GM12874 (cell line): ENCODE data around the gene GADD45GIP1.
A peak's percentile ranks its signal among the peaks of the same experiment; 100 is the strongest.

ENCODE experiments used
- TF ChIP-seq, protein P1 (sequence below): IDR thresholded peaks from 2 replicates; pipeline ENCODE4 v1.5.1; 2011; ENCODE audit warnings: low read depth, mild to moderate bottlenecking, control low read depth, low read length, moderate library complexity; ENCODE audit not compliant: insufficient read depth

GADD45GIP1 gene

DNA sequence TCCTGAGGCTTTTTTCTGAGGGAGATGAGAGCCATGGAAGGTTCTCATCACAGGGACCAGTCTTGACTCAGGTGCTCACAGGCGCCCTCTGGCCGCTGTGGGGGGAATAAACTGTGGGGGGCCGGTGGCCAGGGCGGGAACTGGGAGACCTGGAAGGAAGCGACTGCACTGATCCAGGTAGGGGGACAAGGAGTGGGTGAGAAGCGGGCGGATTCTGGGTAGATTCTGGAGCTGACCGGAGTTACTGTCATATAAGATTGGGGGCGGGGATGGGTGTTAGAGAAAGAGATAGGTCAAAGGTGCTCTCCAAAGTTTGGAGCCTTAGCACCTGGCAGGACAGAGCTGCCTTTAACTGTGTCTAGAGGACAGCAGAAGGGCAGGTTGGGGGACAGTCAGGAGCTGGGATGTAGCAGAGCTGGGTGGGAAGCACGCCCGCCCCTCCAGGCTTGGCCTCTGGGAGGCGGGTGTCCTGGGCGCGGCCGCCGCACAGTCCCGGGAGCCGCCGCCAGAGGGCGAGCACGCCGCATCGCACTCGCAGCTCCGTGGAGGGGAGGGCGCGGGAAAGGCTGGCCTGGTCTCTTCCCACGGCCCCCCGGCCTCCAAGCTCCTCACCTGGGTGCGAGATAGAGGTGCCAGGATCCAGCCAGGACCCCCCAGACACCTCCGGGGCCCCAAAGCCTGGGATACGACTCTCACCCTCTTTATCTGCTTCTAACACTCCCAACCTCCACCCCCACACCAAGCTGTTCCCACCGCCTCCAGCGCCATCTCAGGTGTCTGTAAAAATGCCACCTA, 8.2 kb upstream of the GADD45GIP1 start:
- TF ChIP-seq, protein P1, sequence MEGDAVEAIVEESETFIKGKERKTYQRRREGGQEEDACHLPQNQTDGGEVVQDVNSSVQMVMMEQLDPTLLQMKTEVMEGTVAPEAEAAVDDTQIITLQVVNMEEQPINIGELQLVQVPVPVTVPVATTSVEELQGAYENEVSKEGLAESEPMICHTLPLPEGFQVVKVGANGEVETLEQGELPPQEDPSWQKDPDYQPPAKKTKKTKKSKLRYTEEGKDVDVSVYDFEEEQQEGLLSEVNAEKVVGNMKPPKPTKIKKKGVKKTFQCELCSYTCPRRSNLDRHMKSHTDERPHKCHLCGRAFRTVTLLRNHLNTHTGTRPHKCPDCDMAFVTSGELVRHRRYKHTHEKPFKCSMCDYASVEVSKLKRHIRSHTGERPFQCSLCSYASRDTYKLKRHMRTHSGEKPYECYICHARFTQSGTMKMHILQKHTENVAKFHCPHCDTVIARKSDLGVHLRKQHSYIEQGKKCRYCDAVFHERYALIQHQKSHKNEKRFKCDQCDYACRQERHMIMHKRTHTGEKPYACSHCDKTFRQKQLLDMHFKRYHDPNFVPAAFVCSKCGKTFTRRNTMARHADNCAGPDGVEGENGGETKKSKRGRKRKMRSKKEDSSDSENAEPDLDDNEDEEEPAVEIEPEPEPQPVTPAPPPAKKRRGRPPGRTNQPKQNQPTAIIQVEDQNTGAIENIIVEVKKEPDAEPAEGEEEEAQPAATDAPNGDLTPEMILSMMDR = peak; percentile 99

DNA sequence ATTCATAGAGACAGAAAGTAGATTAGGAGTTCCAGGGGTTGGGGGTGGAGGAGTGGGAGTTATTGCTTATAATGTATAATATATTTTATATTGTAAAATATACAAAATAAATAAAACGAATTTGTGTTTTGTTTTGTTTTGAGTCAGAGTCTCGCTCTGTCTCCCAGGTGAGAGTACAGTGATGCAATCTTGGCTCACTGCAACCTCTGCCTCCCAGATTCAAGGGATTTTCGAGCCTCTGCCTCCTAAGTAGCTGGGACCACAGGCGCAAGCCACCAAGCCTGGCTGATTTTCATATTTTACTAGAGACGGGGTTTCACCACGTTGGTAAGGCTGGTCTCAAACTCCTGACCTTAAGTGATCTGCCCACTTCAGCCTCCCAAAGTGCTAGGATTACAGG, 2.5 kb upstream of the GADD45GIP1 start:
- TF ChIP-seq, protein P1 = no peak

DNA sequence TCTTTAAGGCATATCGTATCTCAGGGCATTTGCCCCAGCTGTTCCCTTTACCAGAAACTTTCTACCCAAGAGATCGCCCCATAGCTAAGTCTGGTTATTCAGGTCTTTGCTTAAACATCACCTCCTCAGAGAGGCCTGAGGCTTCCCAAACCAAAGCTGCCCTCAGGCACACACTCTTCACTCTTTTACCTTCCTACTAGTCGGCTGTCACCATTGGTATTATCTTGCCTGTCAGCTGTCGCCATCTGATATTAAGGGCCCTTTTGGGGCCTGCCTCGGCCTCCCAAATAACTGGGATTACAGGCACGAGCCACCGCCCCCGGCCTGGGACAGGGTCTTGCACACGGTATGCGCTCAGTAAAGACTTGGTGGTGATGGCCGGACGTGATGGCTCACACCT, 1.0 kb downstream of the GADD45GIP1 start:
- TF ChIP-seq, protein P1 = no peak

DNA sequence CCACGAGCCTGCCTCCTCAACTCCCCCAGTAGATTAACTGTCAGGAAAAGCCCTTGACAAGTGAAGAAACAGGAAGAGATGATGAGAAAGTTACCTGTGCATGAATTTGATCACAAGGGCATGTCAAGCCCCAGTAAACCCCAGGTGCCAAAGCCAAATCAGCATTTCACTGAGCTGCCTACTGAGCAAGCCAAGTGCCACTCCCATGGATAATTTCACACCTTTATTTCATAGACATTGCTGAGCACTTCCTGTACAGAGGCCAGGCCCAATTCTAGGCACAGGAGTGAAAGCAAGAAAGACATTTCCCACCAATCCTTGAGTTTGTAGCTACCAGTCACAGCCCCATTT, 2.4 kb downstream of the GADD45GIP1 start:
- TF ChIP-seq, protein P1 = no peak

DNA sequence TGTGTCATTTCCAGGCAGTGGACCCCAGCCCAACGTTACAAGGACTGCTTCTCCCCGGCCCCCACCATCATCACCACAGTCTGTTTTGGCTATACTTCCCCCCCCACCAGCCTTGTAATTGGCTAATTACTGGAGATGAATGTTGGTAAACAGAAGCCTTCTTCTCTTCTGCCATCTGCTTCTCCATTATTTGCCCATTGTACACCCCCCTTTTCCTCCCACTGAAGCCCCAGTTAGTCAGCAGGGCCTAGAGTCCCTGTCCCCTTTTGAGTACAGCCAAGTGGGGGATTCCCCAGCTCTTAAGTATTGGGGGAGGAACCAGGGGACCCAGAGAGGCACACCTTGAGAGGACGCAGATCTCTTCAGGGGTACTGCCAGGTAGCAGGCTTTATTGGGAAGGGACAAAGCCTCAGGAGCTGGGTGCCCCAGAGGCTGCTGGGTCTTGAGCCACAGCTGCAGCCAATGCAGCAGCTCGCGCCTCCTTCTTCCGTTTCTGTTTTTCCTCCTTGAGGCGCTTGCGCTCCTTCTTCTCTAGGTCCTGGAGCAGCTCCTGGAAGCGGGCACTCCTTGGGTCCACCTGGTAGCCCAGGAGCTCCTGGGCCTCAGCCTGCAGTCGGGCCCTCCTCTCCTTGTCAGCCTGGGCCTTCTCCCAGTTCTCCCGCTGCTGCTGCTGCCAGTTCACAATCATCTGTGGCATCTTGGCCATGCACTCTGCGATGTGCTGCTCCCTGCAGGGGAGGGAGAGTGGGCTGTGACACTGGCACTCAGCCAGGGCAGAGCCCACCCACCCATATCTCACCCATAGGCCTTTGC, 3.0 kb downstream of the GADD45GIP1 start:
- TF ChIP-seq, protein P1 = no peak

DNA sequence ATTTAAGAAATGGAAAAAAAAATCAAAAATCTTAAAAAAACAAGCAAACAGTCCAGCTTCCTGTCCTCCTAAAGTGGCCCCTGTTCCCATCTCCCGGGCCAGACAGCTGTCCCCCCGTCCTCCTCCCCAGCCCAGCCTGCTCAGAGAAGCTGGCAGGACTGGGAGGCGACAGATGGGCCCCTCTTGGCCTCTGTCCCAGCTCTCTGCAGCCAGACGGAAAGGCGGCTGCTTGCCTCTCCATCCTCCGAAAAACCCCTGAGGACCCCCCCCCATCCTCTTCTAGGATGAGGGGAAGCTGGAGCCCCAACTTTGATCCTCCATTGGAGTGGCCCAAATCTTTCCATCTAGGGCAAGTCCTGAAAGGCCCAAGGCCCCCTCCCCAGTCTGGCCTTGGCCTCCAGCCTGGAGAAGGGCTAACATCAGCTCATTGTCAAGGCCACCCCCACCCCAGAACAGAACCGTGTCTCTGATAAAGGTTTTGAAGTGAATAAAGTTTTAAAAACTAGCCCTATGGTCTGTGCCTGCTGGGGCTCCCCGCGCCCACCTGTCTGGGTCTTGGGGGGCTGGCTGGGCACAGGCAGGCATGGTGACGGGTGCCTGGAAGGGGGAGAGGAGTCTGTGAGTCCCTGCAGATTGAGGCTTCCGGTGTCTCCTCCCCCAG, 3.8 kb downstream of the GADD45GIP1 start:
- TF ChIP-seq, protein P1 = no peak

DNA sequence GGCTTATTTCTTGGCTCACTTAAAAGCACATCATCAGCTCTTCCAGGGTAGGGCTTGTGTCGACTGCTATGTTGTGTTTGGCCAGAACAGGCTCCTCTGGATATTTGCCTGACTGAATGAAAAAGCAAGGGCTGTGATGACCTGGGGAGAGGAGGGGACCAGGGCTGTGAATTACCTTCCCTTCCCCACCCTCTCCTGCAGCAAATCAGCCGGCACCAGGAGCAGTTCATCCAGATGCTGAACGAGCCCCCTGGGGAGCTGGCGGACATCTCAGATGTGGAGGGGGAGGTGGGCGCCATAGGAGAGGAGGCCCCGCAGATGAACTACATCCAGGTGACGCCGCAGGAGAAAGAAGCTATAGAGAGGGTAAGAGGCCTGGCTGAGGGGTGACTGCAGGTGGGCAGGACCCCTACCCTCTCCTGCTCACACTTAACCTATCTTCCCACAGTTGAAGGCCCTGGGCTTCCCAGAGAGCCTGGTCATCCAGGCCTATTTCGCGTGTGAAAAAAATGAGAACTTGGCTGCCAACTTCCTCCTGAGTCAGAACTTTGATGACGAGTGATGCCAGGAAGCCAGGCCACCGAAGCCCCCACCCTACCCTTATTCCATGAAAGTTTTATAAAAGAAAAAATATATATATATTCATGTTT, 4.4 kb downstream of the GADD45GIP1 start:
- TF ChIP-seq, protein P1 = no peak
